ENCODE measurements around the gene ENPP7.

Gene ENPP7

GRCh38 chr17:79706931-79707850 lies 23.6 kb upstream of the ENPP7 start:
- no peak for TF ChIP-seq CTCF (IDR thresholded peaks at IDR 0.05)

GRCh38 chr17:79707931-79708891 lies 22.5 kb upstream of the ENPP7 start:
- TF ChIP-seq CTCF (IDR thresholded peaks at IDR 0.05) = peak; percentile 68

GRCh38 chr17:79711715-79712305 lies 18.9 kb upstream of the ENPP7 start:
- no peak for TF ChIP-seq CTCF (IDR thresholded peaks at IDR 0.05)

GRCh38 chr17:79713391-79713790 lies 17.4 kb upstream of the ENPP7 start:
- no peak for TF ChIP-seq CTCF (IDR thresholded peaks at IDR 0.05)

- no peak for TF ChIP-seq CTCF (IDR thresholded peaks at IDR 0.05)
These were observed 16.3 kb upstream of the ENPP7 start for GRCh38 chr17:79714176-79715097.

GRCh38 chr17:79715098-79715942 lies 15.4 kb upstream of the ENPP7 start:
- no peak for TF ChIP-seq CTCF (IDR thresholded peaks at IDR 0.05)

Measured in LNCAP (cell line).